K562 (cell line): ENCODE results near the gene BEST4. TPM values are rescaled to one million over a fixed set of nuclear protein-coding genes. Genes with fewer than 3 reads are reported as not detected.

Experiments
- ATF1 ChIP-seq, 2 experiments: fragments of 450-650 bp in 1 of 2; IDR thresholded peaks; 2 replicates each; pipeline ENCODE4 v1.6.1; 2016; ENCODE audit warnings: missing compliant biosample characterization in 1 of 2, missing genetic modification characterization in 1 of 2
- BCLAF1 ChIP-seq, 2 experiments: fragments of 450-650 bp in 1 of 2; IDR thresholded peaks; 2 replicates each; pipeline ENCODE4 v1.6.1; 2011 to 2017; ENCODE audit warnings: low read depth in 2 of 2, antibody characterized with exemption in 1 of 2, borderline replicate concordance in 1 of 2, low read length in 1 of 2, mild to moderate bottlenecking in 1 of 2, mixed read lengths in 1 of 2; ENCODE audit not compliant: control insufficient read depth in 1 of 2
- MLLT1 ChIP-seq, 2 experiments: fragments of 450-650 bp; IDR thresholded peaks; 2 replicates each; pipeline ENCODE4 v1.6.1; 2016
- MYNN ChIP-seq, 2 experiments: sonication (generic); formaldehyde crosslinking in 1 of 2; IDR thresholded peaks; 2 replicates each; pipeline versions ENCODE4 v1.5.0 to v1.6.1; 2016 to 2020; ENCODE audit warnings: antibody characterized with exemption in 1 of 2, missing genetic modification reagents in 1 of 2
- POLR2AphosphoS2 ChIP-seq: IDR thresholded peaks from 2 replicates; pipeline ENCODE4 v1.6.1; 2012; ENCODE audit warnings: low read length, improper control_type of control experiment
- POLR2AphosphoS5 ChIP-seq: IDR thresholded peaks from 2 replicates; pipeline ENCODE4 v1.6.1; 2011; ENCODE audit warnings: mild to moderate bottlenecking, low read depth, low read length, moderate library complexity; ENCODE audit not compliant: control insufficient read depth, insufficient read depth
- POLR2G ChIP-seq: fragments of 200-400 bp; formaldehyde crosslinking; IDR thresholded peaks from 2 replicates; pipeline ENCODE4 v1.6.1; 2017; ENCODE audit warnings: low read depth, mild to moderate bottlenecking, antibody characterized with exemption, low read length, moderate library complexity
- SUPT5H ChIP-seq: fragments of 450-650 bp; IDR thresholded peaks from 2 replicates; pipeline ENCODE4 v1.6.1; 2016
- TCF3 ChIP-seq: sonication (generic); formaldehyde crosslinking; IDR thresholded peaks from 2 replicates; pipeline ENCODE4 v1.4.0; 2020; ENCODE audit warnings: mild to moderate bottlenecking, missing genetic modification reagents
- TEAD4 ChIP-seq, 2 experiments: sonication (generic) in 1 of 2; formaldehyde crosslinking in 1 of 2; IDR thresholded peaks; 2 replicates each; pipeline versions ENCODE4 v1.6.1 to v1.8.0; 2012 to 2022; ENCODE audit warnings: borderline replicate concordance in 1 of 2, inconsistent platforms in 1 of 2, low read length in 1 of 2, mild to moderate bottlenecking in 1 of 2, missing genetic modification reagents in 1 of 2
- THRAP3 ChIP-seq: fragments of 450-650 bp; IDR thresholded peaks from 2 replicates; pipeline ENCODE4 v1.6.1; 2016; ENCODE audit warnings: mild to moderate bottlenecking, inconsistent platforms, borderline replicate concordance
- THRB ChIP-seq: fragments of 450-650 bp; formaldehyde crosslinking; conservative IDR thresholded peaks from 2 replicates; pipeline ENCODE4 v1.4.0; 2022; ENCODE audit warnings: mild to moderate bottlenecking, missing genetic modification characterization
- TOE1 ChIP-seq, 2 experiments: fragments of 450-650 bp in 1 of 2; sonication (generic) in 1 of 2; formaldehyde crosslinking in 1 of 2; IDR thresholded peaks; 2 replicates each; pipeline versions ENCODE4 v1.7.1 to v1.8.0; 2016 to 2022; ENCODE audit warnings: borderline replicate concordance in 2 of 2, mild to moderate bottlenecking in 2 of 2, antibody characterized with exemption in 1 of 2, inconsistent platforms in 1 of 2, low read depth in 1 of 2, missing genetic modification reagents in 1 of 2, moderate library complexity in 1 of 2
- YY1 ChIP-seq, 3 experiments: IDR thresholded peaks; 2 replicates each; pipeline ENCODE4 v1.6.1; 2011; ENCODE audit warnings: low read length in 2 of 3, mild to moderate bottlenecking in 2 of 3, moderate library complexity in 2 of 3, borderline replicate concordance in 1 of 3, control low read depth in 1 of 3, low read depth in 1 of 3; ENCODE audit not compliant: insufficient read depth in 3 of 3, insufficient replicate concordance in 2 of 3, control insufficient read depth in 1 of 3, insufficient read length in 1 of 3; ENCODE audit errors: extremely low read depth in 1 of 3
- ZNF551 ChIP-seq: fragments of 250-450 bp; sonication (Bioruptor Pico); IDR thresholded peaks from 2 replicates; pipeline ENCODE4 v1.5.0; 2021; ENCODE audit warnings: mild to moderate bottlenecking, moderate library complexity
- polyA plus RNA-seq, 8 experiments: library from polyadenylated mRNA; depleted of rRNA in 4 of 8; stranded (reverse) in 5 of 8; unstranded in 3 of 8; fragments of >200 nt; fragmentation: Nextera tagmentation in 2 of 8; fragmentation: Illumina TruSeq in 1 of 8; extraction: Ambion mirVana in 2 of 8; extraction: Trizol in 1 of 8; gene quantifications; 2 replicates each; pipeline versions ENCODE4 v1.2.1 to v1.2.3, GENCODE V29; 2011 to 2014; ENCODE audit warnings: inconsistent platforms in 1 of 8, missing spikeins in 1 of 8
- total RNA-seq, 7 experiments: library from RNA; depleted of rRNA in 6 of 7; stranded (reverse); fragments of >200 nt in 6 of 7; fragmentation: Illumina TruSeq in 2 of 7; extraction: Trizol in 2 of 7; gene quantifications; 2 replicates each; pipeline versions ENCODE4 v1.2.1 to v1.2.3, GENCODE V29; 2011 to 2021; ENCODE audit warnings: low replicate concordance in 1 of 7

The BEST4 gene
- total and polyA plus RNA-seq, 9 of the 15 experiments (the other 6 are each of a cell fraction or from before 2014, with no cell fraction given): 0.07 to 0.11 TPM; not detected in 7

GRCh38 chr1:44780583-44781121 lies 7.3 kb downstream of the BEST4 start (continued):
- TF ChIP-seq MLLT1 (IDR thresholded peaks at IDR 0.05): peak in 1 of 2 experiments; percentile 68; a peak in 1 of 4 replicates
- TF ChIP-seq POLR2G: peak; percentile 41; the same call in 1 of the 2 replicates
- 0 out of 2 replicates have a peak, but pooled peaks have one; percentile 36 for TF ChIP-seq ZNF551 (CRISPR knock-in tag)
- peak; percentile 63 for TF ChIP-seq SUPT5H
- TF ChIP-seq POLR2AphosphoS5: peak; percentile 63; the same call in 1 of the 2 replicates
- TF ChIP-seq THRAP3: peak; percentile 83; the same call in 1 of the 2 replicates
- TF ChIP-seq TEAD4 (IDR thresholded peaks at IDR 0.05; ENCODE audit: low read length): no peak
- no peak for TF ChIP-seq TEAD4 (CRISPR knock-in tag; IDR thresholded peaks at IDR 0.05; ENCODE audit: borderline replicate concordance)
- TF ChIP-seq THRB (CRISPR knock-in tag): peak; percentile 50; the same call in 1 of the 2 replicates
- TF ChIP-seq YY1 (IDR thresholded peaks at IDR 0.05; ENCODE audit: borderline replicate concordance in 1 of 3, control insufficient read depth in 1 of 3, extremely low read depth in 1 of 3, insufficient read depth in 3 of 3, insufficient read length in 1 of 3, insufficient replicate concordance in 2 of 3, low read depth in 1 of 3, low read length in 2 of 3): peak in 1 of 3 experiments; percentile 24
- no peak for TF ChIP-seq ATF1 (CRISPR knock-in tag; IDR thresholded peaks at IDR 0.05)
- TF ChIP-seq ATF1 (tag; IDR thresholded peaks at IDR 0.05): 0 out of 2 replicates have a peak, but pooled peaks have one; percentile 7
- TF ChIP-seq BCLAF1 (IDR thresholded peaks at IDR 0.05; ENCODE audit: borderline replicate concordance in 1 of 2, control insufficient read depth in 1 of 2, low read depth in 2 of 2, low read length in 1 of 2): peak in 1 of 2 experiments; percentile 57; a peak in 1 of 4 replicates
- TF ChIP-seq TCF3 (CRISPR knock-in tag): no peak
- peak; percentile 92 for TF ChIP-seq POLR2AphosphoS2
- TF ChIP-seq MYNN (IDR thresholded peaks at IDR 0.05): peak; percentile 41; the same call in 1 of the 2 replicates
- no peak for TF ChIP-seq MYNN (CRISPR knock-in tag; IDR thresholded peaks at IDR 0.05)
- 0 out of 2 replicates have a peak, but pooled peaks have one; percentile 32 for TF ChIP-seq TOE1 (IDR thresholded peaks at IDR 0.05; ENCODE audit: borderline replicate concordance)
- TF ChIP-seq TOE1 (CRISPR knock-in tag; IDR thresholded peaks at IDR 0.05; ENCODE audit: borderline replicate concordance, low read depth): no peak
